Sciatic nerve (tissue), 2 donors: ENCODE data around the gene INO80. TPM values are rescaled to one million over a fixed set of nuclear protein-coding genes. Genes with fewer than 3 reads are reported as not detected.

Experiments used
- ATAC-seq: fragments of 200-7000 bp; cut with Tn5 transposase; one replicate; pipeline ENCODE4 v1.9.1; 2020; ENCODE audit warnings: mild to moderate bottlenecking, moderate library complexity
- DNase-seq: peaks from one replicate; pipeline ENCODE4 v3.0.0-alpha.2; 2020; ENCODE audit warnings: low spot score
- intact Hi-C: fragments of 100-400 bp; cut with DNase I; formaldehyde crosslinking; loops from one replicate; pipeline ENCODE4 v1.14.2; 2022
- total RNA-seq: library from RNA; stranded (reverse); fragmentation: NEBNext Ultra II Directional; extraction: Animal tissue kit (Norgen Biotek cat#: 25700); gene quantifications from one replicate; pipeline ENCODE4 v1.2.1, GENCODE V29; 2021
- donor health status: DM: no; HTN: no; CAD: no.
- donor health status: DM: no; HTN: no; CAD: no.

Gene INO80
- total RNA-seq, 1 donor from 2014 or later = 30.2 TPM

DNA sequence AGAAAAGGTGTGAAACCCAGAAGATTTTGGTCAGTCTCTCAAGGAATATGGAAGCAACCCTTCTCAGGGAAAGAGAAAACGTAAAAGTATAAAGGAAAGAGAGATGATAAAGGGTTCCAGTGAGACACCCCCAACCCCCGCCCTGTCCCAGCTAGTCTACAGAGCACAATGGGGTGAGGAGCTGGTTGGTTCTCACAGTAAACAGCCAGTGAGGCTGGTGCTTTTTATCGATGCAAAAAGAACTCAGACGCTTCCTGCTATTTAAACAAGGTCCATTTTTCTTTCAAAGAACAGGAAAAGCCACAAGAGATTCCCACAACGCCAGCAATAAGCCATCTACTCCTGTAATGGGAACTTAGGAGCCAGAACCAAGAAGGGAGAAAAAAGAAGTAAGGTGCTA lies 96.9 kb downstream of the INO80 start:
- intact Hi-C loops = no loop called here

DNA sequence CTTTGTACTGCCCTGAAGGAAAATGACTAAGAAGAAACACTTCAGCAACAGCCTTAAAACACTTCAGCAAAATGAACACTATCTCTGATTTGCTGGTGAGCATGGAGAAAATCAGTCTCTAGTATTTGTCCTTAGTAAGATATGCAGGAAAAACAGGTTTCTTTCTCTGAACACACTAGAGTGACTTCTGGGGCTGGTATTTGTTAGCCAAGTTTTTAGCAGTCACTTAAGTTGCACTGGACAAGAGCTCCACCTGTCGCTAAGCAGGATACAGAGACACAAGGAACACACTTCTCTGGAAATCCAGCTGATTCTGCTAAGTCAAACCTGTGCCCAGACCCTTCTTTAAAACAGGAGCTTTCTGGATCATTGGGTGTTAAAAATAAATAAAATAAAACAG lies 97.5 kb downstream of the INO80 start:
- DNase-seq (no peak), ATAC-seq (no peak)
- intact Hi-C loops = no loop called here

More for the DNA sequence above, 96.9 kb downstream of the INO80 start:
- DNase-seq (no peak), ATAC-seq (no peak)

DNA sequence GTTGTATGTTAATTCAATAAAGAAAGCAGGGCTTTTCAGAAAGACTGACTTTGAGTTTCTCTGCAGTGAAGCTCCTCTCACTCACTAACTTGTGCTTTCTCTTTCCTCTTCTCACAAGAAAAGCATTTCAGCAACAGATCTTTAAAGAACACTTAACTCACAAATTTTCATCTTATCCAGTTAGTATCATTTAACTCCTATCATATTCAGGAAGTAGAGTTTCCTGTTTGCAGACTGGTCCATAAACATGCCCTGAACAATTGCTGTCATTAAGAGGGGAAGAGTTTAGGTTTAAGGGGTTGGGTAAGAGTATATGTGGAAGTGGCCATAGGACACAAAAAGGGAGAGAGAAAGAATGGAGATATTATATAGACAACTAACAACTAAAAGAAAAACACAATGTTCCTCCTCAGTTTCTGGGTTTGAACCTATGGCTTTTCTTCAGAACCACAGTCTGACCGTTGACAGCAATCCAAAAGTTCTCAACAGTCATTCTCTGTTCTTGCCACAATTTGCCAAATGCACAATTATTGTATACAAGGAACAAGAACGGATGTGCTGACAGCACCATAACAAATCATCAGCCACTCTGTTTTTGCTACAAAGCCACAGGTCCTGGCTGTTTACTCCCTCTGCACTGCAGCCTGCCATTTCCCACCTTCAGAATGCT lies 98.9 kb downstream of the INO80 start:
- no peak for DNase-seq
- intact Hi-C loops = no loop called here
- no peak for ATAC-seq

DNA sequence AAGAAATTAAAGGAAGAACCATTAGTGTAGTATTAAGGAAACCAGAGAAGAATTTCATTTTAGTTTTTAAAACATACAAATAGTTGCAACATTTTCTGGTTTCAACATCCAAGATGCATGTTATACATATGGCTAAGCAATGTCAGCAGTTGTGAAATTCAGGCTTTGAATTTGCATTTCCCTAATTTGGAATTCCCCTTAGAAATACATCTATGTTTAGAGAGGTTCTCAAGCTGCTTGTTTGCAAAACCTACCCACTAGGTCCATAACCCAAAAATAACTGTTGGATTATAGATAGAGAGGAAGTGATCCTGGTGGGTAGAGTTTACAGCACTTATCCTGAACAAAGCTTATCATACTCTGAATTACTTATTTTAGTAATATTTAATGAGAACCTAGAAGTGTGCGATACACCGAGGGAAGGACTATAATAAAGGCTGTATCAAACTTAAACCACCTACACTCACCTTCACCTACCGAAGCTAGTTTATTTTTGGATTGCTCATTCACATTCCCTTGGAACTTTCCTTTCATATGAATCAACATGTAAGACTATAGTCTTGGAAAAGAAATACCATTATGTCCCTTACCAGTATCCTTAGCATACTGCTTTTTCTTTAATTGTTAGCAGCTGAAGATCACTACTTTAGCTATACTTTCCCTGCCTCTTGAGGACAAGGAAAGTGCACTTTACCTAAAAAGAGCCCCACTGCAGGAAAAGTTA lies 102.2 kb downstream of the INO80 start:
- ATAC-seq (no peak), DNase-seq (no peak)
- intact Hi-C loops = no loop called here

DNA sequence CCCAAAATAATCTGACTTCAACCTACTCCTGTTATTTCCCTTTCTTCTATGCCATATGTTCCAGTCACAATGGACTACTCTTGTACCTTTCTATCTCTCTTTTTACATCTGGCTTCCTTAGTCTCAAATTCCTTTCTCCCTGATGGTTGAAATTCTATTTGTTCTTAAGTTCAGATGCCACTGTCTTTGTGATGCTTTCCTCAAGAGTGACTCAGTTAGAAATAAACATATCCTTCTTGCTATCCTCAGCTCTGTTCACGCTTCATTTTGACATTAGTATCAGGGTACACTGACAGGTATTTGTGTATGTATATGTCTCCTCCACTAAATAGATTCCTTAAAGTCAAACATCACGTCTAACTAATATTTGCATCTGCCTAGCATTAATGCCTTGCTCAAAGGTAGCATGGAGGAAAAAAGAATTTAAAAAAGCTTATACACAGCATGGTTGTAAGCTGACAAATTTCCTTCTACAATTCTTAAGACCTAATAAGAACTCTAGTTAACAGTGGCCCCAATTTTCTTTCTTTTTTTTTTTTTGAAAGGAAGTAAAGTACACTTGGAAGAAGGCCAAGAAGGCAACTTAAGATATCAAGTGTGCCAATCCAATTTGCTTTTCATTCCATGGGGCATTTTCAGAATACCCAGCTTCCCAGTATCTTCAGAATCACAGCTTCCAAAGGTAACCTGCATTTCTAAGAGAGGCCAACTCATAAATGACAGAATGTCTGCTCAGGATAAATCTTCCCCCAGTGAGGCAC lies 104.8 kb downstream of the INO80 start:
- intact Hi-C loops = no loop called here
- no peak for DNase-seq
- ATAC-seq = no peak

DNA sequence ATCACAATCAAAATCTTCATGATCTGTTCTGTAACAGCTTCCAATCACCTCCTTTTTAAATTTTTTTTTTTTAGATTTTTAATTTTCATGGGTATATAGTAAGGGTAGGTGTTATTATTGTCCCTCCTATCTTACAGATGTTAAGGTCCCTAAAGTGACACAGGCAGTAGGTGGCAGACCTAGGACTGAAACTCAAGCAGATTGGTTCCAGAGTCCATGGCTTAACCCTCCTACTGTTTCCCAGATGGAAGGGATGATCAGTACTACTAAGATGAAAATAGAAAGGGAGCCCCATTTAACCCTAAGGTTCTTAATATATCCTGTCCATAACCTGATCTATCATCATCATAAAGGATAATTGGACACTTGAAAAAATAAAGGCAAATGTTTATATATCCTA lies 105.7 kb downstream of the INO80 start:
- no peak for DNase-seq
- intact Hi-C loops = no loop called here

DNA sequence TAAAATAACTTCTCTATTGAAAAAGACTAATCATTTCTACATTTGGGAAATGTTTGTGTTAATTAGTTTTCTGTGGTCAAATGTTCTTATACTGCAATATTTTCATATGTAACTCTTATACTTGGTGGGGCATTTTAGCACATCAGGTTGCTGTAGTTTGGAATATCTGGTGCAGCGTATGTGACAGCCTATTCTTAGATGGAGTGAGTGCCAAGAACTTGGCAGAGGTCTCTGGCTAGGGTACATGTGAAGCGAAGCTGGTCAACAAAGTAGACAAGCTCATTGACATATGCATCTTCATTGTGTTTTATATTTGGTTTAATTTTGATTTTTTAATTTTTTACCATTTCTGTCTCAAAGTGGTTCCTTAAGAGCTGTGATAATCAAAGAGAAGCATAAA lies 109.6 kb downstream of the INO80 start:
- no peak for ATAC-seq
- intact Hi-C loops = no loop called here

More for the DNA sequence above, 105.7 kb downstream of the INO80 start:
- no peak for ATAC-seq

DNA sequence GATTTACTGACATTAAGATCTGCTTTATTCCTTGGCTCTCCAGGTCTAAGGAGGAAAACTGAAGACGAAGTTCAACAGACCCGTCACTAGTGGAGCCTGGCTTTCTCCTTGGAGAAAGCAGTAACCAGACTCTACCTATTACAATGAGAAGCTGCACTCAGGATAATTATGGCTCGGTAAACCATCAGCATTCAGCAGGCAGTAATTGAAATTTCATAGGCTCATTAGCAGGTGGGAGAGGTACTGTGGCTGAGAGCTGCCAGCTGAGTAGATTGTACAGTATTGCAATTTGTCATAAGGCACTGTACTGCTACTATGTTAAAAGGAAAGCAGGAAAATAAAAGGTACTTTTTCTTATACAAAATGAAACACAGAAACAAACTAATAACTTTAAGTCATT lies 111.6 kb downstream of the INO80 start:
- DNase-seq (no peak), ATAC-seq (no peak)
- intact Hi-C loops = no loop called here

More for the DNA sequence above, 109.6 kb downstream of the INO80 start:
- DNase-seq = no peak

DNA sequence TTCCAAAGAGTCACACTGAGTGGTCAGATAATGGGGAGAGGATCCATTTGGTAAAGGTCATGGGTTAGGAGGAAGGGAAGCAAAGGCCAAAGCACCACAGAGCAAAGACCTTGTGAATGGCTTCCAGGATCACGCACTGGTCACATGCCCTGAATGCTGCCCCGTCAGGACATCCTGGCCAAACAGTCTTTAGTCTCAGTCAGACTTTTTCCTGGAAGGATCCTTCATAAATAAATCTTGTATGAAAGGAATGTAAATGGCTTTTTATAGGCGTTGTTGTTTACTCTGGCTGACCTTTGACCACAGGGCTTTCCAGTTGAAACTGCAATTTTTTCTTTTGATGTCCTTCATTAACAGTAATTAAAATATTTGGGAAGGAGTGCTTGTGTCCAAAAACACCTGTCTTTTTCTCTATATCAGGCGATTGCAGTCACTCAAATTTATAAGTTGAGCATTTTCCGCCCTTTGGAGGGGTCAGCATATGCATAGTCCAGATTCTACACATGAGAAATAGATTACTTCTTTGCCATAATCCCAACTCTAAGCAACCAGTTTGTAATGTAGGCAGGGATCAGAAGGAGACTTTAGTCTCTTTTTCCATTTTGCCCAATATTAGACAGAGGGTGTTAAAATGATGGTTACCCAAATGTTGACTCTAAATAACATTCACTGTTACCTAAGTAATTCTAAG lies 114.4 kb downstream of the INO80 start:
- intact Hi-C loops = no loop called here
- no peak for ATAC-seq
- no peak for DNase-seq

DNA sequence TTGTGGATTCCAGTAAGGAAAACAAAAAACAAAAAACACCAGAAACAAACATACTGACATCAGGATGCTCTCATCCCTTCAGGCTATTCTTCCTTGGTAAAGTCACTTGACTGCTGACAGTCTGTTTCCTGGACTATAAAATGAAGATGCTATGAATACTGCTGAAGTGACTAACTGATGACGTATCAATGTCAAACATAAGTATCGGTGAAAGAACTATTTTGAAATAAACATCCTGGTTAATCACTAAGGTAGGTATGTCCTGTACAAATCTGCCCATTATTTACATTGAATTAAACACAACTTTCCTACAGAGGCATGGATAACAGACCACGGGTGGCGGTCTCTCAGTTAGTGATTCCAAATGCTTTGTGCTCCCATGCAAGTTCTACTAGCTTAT lies 116.9 kb downstream of the INO80 start:
- ATAC-seq = no peak
- intact Hi-C loops = no loop called here
- no peak for DNase-seq

DNA sequence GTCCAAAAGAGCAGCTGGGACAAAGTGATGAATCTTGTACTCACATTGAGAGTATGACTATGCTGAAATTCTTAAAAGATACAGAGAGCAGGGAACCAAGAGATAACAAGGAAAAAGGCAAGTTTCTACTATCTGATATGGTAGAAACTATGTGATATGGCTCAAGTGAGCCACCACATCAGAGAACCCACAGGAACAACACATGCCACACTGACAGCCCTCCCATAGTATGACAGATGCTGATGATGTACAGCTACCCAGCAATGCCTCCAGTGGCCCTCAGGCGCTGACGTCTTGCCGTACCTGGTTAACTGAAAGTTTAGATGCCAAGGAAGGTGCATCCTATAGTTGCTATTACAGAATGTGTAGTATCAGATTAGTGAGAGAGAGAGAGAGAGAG lies 120.4 kb downstream of the INO80 start:
- DNase-seq = no peak
- intact Hi-C loops = no loop called here

DNA sequence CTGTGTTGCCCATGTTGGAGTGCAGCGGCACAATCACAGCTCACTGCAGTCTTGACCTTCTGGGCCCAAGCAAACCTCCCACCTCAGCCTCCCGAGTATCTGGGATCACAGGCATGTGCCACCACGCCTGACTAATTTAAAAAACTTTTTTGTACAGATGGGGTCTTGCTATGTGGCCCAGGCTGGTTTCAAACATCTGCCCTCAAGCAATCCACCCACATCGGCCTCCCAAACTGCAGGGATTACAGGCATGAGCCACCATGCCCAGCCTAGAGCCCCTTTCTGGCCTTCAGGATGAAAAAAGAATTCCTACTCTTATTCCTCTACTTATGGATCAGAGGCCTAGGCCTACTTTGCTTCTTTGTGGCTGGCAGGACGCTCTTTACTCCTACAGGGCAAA lies 123.3 kb downstream of the INO80 start:
- intact Hi-C loops = no loop called here
- no peak for ATAC-seq
- no peak for DNase-seq

More for the DNA sequence above, 120.4 kb downstream of the INO80 start:
- no peak for ATAC-seq

DNA sequence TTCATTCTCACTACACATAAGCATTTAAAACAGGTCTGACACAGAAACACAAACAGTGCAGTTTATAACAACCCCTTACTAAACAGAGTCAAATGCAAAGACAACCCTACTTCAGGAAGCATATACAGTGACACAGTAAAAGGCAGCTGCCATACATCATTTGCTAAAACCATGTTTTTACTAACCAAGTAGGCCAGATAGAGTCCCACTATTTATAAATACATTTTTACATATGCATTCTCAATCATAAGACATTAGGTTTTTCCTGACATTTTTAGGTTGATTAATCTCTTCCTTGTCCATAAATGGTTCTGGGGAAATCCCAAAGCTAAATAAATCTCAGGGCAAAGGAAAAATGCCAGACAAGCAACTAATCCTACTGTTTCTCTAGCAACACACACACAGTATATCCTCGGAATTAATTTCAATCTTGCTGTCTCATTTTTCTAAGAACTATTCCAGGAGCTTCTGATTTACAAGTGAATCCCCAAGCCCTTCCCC lies 123.8 kb downstream of the INO80 start:
- intact Hi-C loops = no loop called here
- ATAC-seq (no peak), DNase-seq (no peak)

DNA sequence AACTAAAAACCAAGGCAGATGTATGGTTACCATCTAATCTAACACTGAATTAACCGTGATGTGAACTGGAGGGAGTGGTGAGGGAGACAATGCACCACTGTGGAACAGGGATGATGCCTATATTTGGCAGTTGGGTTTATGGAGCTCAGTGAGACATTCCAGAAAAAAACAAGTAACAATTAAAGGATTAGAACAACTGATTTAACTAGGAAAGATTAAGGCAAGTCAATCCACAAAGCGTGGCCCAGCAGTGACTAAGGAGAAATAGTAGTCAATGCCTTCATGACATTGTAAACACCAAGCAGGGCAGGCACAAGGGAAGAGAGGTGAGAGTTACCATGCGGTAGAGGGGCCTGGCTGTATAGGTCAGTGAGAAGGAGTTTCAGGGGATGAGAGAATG lies 124.7 kb downstream of the INO80 start:
- intact Hi-C loops = no loop called here
- no peak for ATAC-seq

DNA sequence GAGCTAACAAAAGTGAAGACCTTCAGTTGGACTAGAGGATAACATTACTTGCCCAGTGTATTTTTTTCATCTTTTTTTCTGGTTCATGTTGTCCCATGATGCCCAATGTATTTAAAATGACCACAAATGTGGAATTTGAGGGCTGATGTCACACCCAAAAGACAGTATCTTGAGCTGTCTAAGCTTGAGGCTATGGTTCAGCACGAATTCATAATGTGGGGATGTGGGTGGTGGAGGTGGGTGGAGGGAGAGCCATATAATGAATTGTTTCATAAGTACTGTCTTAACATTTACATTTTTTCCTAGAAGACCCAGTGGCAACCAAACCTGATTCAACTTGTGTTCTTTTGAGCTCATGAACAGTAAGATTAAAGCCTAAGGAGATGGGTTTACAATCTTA lies 125.3 kb downstream of the INO80 start:
- ATAC-seq (no peak), DNase-seq (no peak)
- intact Hi-C loops = no loop called here

More for the DNA sequence above, 124.7 kb downstream of the INO80 start:
- DNase-seq = no peak

DNA sequence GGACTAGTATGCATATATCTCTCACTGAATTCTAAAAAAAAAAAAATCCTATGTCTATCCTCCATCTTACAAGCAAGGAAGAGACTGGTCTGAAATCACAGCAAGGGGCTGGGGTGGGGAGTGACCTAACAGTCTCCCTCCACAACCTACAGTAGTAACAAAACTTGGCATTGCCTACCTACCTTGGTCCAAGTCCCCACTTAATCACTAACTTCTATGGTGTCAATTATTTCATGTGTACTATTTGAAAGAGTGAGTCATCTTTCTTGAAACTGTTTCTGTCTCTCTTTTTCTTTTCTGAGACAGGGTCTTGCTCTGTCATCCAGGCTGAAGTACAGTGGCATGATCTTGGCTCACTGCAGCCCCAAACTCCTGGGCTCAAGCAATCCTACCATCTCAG lies 126.0 kb downstream of the INO80 start:
- intact Hi-C loops = no loop called here
- ATAC-seq = no peak

DNA sequence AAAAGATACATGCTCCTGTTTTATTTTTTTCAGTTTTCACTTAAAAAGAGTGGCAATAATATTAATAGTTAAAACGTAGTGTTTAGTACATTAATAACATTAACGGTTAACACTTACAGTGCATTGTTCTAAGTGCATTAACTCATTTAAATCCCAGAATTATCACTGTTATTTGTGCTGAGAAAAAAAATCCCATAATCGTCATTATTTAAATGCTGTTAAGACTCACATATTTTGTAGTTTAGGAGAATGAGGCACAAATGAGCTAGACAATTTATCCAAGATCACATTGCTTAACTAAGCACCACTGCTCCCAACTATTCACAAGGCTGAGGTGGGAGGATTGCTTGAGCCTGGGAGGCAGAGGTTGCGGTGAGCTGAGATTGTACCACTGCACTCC lies 127.9 kb downstream of the INO80 start:
- intact Hi-C loops = no loop called here
- ATAC-seq = no peak

More for the DNA sequence above, 126.0 kb downstream of the INO80 start:
- DNase-seq = no peak

DNA sequence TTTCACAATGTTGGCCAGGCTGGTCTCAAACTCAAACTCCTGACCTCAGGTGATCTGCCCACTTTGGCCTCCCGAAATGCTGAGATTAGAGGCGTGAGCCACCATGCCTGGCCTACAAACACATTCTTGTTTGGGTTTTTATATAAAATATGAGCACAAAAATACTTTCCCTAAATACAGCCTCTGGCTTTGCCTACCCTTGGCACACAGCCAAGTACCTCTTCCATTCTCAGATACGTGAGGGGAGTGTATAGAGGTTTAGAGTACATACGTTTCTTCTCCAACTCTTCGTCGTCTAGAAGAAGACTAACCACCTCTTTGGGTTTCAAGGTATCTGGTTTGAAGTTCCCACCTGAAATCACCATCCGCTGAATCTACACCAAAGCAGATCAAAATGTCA lies 129.3 kb downstream of the INO80 start:
- no peak for ATAC-seq
- no peak for DNase-seq
- intact Hi-C loops = no loop called here

More for the DNA sequence above, 127.9 kb downstream of the INO80 start:
- no peak for DNase-seq
